Common myeloid progenitor, CD34-positive (primary cell): ENCODE data around the gene GNG12.

Experiments used
- CTCF ChIA-PET: fragments of 350-600 bp; sonication (Branson Sonifier 250); formaldehyde crosslinking; loops from one replicate; lab custom pipeline; 2021; ENCODE audit warnings: antibody characterized with exemption; lab: Charles Lee
- POLR2A ChIA-PET: fragments of 350-600 bp; sonication (Branson Sonifier 250); formaldehyde crosslinking; loops from one replicate; lab custom pipeline; 2021; ENCODE audit warnings: antibody characterized with exemption; lab: Charles Lee
- DNase-seq, 3 donors: peaks; one replicate each; pipeline versions ENCODE4 v3.0.0 to v3.0.0-alpha.2; 2013
- H3K27ac ChIP-seq, 2 experiments: 1 replicate in 1 of 2; 2 replicates in 1 of 2; pipeline ENCODE4 v1.7.0; 2013; ENCODE audit warnings: inconsistent platforms in 2 of 2, low read length in 2 of 2, mild to moderate bottlenecking in 2 of 2, low read depth in 1 of 2, moderate library complexity in 1 of 2; ENCODE audit not compliant: severe bottlenecking in 2 of 2, insufficient read depth in 1 of 2, poor library complexity in 1 of 2
- H3K27me3 ChIP-seq, 5 experiments: replicated peaks in 2 of 5; 1 replicate in 3 of 5; 2 replicates in 2 of 5; pipeline versions ENCODE4 v1.6.1 to v1.7.0; 2013; ENCODE audit warnings: low read length in 4 of 5, mild to moderate bottlenecking in 2 of 5, moderate library complexity in 2 of 5, inconsistent platforms in 1 of 5; ENCODE audit not compliant: insufficient read depth in 5 of 5, control insufficient read depth in 4 of 5
- H3K36me3 ChIP-seq, 4 experiments: 1 replicate in 2 of 4; 2 replicates in 2 of 4; pipeline versions ENCODE4 v1.6.1 to v1.7.0; 2013; ENCODE audit warnings: low read length in 3 of 4, control low read depth in 1 of 4, mild to moderate bottlenecking in 1 of 4; ENCODE audit not compliant: control insufficient read depth in 4 of 4, insufficient read depth in 4 of 4
- H3K4me1 ChIP-seq, 4 experiments: 1 replicate in 3 of 4; 2 replicates in 1 of 4; pipeline versions ENCODE4 v1.6.1 to v1.7.1; 2013; ENCODE audit warnings: low read length in 3 of 4, mild to moderate bottlenecking in 3 of 4, control low read depth in 1 of 4, inconsistent platforms in 1 of 4, moderate library complexity in 1 of 4; ENCODE audit not compliant: control insufficient read depth in 4 of 4, insufficient read depth in 4 of 4; ENCODE audit errors: control extremely low read depth in 1 of 4
- H3K4me3 ChIP-seq, 7 experiments: 1 replicate in 4 of 7; 2 replicates in 3 of 7; pipeline versions ENCODE4 v1.5.1 to v1.7.0; 2013; ENCODE audit warnings: mild to moderate bottlenecking in 7 of 7, low read length in 6 of 7, moderate library complexity in 6 of 7, inconsistent platforms in 2 of 7, low read depth in 2 of 7, control low read depth in 1 of 7; ENCODE audit not compliant: insufficient read depth in 4 of 7, control insufficient read depth in 1 of 7; ENCODE audit errors: extremely low read depth in 1 of 7
- H3K9me3 ChIP-seq, 5 experiments: 1 replicate in 4 of 5; 2 replicates in 1 of 5; pipeline versions ENCODE4 v1.6.1 to v1.7.1; 2013; ENCODE audit warnings: low read length in 4 of 5, mild to moderate bottlenecking in 2 of 5, inconsistent platforms in 1 of 5, low read depth in 1 of 5, moderate library complexity in 1 of 5; ENCODE audit not compliant: control insufficient read depth in 4 of 5, insufficient read depth in 2 of 5; ENCODE audit errors: control extremely low read depth in 1 of 5
- WGBS: methylation state at CpG from one replicate; pipeline ENCODE4 v1.1.5; 2013; ENCODE audit not compliant: insufficient coverage; 5-methylcytosine and 5-hydroxymethylcytosine counted together

Gene GNG12

GRCh38 chr1:67827688-67828087 is 5.6 kb downstream of the GNG12 start:
- POLR2A ChIA-PET: no interaction called here
- H3K9me3 ChIP-seq: no peaks in the 10 kb centered on the region
- H3K4me1 ChIP-seq: peaks cover 0 to 16% (median 12%) of the 10 kb centered on the region in 4 experiments
- CTCF ChIA-PET: no interaction called here
- 100% methylated on average over 1 of the region's 4 CpGs for WGBS
- no peak for DNase-seq
- H3K36me3 ChIP-seq: no peaks in the 10 kb centered on the region
- H3K27me3 ChIP-seq: peaks cover 12 to 40% (median 35%) of the 10 kb centered on the region in 5 experiments
- no peak overlapping the region for H3K4me3 ChIP-seq
- no peak overlapping the region for H3K27ac ChIP-seq

GRCh38 chr1:67825591-67825990 is 7.7 kb downstream of the GNG12 start:
- Histone ChIP-seq H3K4me1 (no peaks in the 10 kb centered on the region), H3K27ac (no peak overlapping the region), H3K27me3 (peaks cover 4 to 26% (median 18%) of the 10 kb centered on the region in 5 experiments), H3K36me3 (no peaks in the 10 kb centered on the region), H3K4me3 (no peak overlapping the region), H3K9me3 (no peaks in the 10 kb centered on the region)
- ChIA-PET CTCF (interaction anchor here (0.6 kb wide), 1 partner anchor 1818 kb away, joined by 3 read pairs; no protein-coding TSS in a partner anchor), POLR2A (no interaction called here)
- WGBS: 100% methylated on average over 1 of the region's 4 CpGs
- DNase-seq: no peak

DNA sequence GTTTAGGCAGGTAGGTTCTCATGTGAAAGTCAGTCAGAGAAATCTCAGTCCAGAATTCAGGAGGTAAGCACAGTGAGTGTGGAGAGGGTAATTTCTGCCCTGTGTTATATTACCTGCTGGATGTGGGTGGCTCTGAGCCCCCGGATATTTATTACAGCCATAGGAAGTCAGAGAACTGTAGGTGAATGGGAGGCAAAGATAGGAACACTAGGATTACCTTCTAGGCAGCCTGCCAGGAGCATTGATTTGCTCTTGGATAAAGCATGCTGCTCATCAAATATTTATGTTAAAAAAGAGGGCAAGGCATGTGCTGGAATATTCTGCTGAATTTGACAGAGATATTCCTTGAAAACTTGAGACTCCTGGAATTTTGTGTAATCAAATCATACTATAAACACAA is 8.5 kb downstream of the GNG12 start:
- ChIA-PET POLR2A (no interaction called here), CTCF (interaction anchor here (0.6 kb wide), 1 partner anchor 1819 kb away, joined by 3 read pairs; no protein-coding TSS in a partner anchor)
- no peaks in the 10 kb centered on the region for H3K36me3 ChIP-seq
- WGBS: 83% methylated on average over 1 of the region's 1 CpG
- no peak overlapping the region for H3K4me3 ChIP-seq
- H3K27ac ChIP-seq: no peak overlapping the region
- DNase-seq: no peak
- no peaks in the 10 kb centered on the region for H3K9me3 ChIP-seq
- H3K4me1 ChIP-seq: no peaks in the 10 kb centered on the region
- peaks cover 0 to 23% (median 10%) of the 10 kb centered on the region in 5 experiments for H3K27me3 ChIP-seq

- no peak overlapping the region for H3K27ac ChIP-seq
- 100% methylated on average over 4 of the region's 4 CpGs for WGBS
- no peaks in the 10 kb centered on the region for H3K4me1 ChIP-seq
- no peak overlapping the region for H3K4me3 ChIP-seq
- POLR2A ChIA-PET: no interaction called here
- H3K36me3 ChIP-seq: no peaks in the 10 kb centered on the region
- CTCF ChIA-PET: no interaction called here
- H3K27me3 ChIP-seq: peaks cover 0 to 20% (median 4%) of the 10 kb centered on the region in 5 experiments
- no peaks in the 10 kb centered on the region for H3K9me3 ChIP-seq
- no peak for DNase-seq
Measured at GRCh38 chr1:67823615-67824014, 9.7 kb downstream of the GNG12 start.

GRCh38 chr1:67821263-67821662 is 12.0 kb downstream of the GNG12 start:
- peaks cover 0 to 2% (median 0%) of the 10 kb centered on the region in 5 experiments for H3K9me3 ChIP-seq
- 97% methylated on average over 4 of the region's 4 CpGs for WGBS
- no peaks in the 10 kb centered on the region for H3K36me3 ChIP-seq
- ChIA-PET CTCF (no interaction called here), POLR2A (interaction anchor here (0.7 kb wide), 1 partner anchor 26 kb away, joined by 3 read pairs; no protein-coding TSS in a partner anchor)
- H3K4me3 ChIP-seq: no peak overlapping the region
- peaks cover 0 to 19% (median 0%) of the 10 kb centered on the region in 5 experiments for H3K27me3 ChIP-seq
- no peak overlapping the region for H3K27ac ChIP-seq
- H3K4me1 ChIP-seq: no peaks in the 10 kb centered on the region
- no peak for DNase-seq

DNA sequence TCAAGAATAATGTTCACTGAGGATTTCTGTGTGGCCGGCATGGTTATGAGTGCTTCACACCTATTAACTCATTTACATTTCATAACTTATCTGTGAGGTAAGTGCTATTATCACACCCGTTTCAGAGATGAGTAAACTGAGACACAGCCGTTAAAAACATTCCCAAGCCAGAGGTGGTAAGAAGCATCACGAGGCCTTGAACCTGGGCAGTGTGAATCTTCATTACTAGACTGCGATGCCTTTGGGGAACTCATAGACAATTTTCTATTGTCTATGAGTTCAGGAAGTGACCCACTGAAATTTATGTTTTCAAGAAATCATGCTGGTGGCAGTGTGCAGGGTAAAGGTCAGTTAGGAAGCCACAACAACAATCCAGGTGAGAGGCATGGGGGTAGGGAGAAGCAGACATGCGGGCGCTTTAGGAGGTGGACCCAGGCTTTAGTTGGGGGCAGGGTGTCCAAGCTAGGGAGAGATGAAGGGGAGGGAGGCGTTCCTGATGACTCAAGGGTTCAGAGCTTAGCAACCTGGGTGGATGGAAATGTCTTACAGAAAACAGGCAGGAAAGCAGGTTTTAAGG is 14.5 kb downstream of the GNG12 start:
- H3K9me3 ChIP-seq: peaks cover 0 to 3% (median 0%) of the 10 kb centered on the region in 5 experiments
- no peak overlapping the region for H3K27ac ChIP-seq
- ChIA-PET POLR2A (no interaction called here), CTCF (interaction anchor here (1.2 kb wide), 1 partner anchor 32 kb away, joined by 3 read pairs; no protein-coding TSS in a partner anchor)
- 97% methylated on average over 5 of the region's 8 CpGs for WGBS
- no peak overlapping the region for H3K4me3 ChIP-seq
- peaks cover 0 to 8% (median 0%) of the 10 kb centered on the region in 5 experiments for H3K27me3 ChIP-seq
- no peak for DNase-seq
- H3K36me3 ChIP-seq: no peaks in the 10 kb centered on the region
- no peaks in the 10 kb centered on the region for H3K4me1 ChIP-seq

GRCh38 chr1:67818162-67818561 is 15.1 kb downstream of the GNG12 start:
- WGBS: no CpG with 5 or more reads among the region's 1 CpG
- no peak for DNase-seq
- no peak overlapping the region for H3K4me3 ChIP-seq
- CTCF ChIA-PET: interaction anchor here (1.2 kb wide), 1 partner anchor 33 kb away, joined by 3 read pairs; no protein-coding TSS in a partner anchor
- peaks cover 0 to 5% (median 0%) of the 10 kb centered on the region in 5 experiments for H3K27me3 ChIP-seq
- no peaks in the 10 kb centered on the region for H3K36me3 ChIP-seq
- H3K9me3 ChIP-seq: peaks cover 0 to 3% (median 0%) of the 10 kb centered on the region in 5 experiments
- no peaks in the 10 kb centered on the region for H3K4me1 ChIP-seq
- H3K27ac ChIP-seq: no peak overlapping the region
- POLR2A ChIA-PET: no interaction called here
